Epithelial cell of esophagus (primary cell): ENCODE results near the gene GPATCH4.

Experiments used
- DNase-seq: peaks from one replicate; pipeline ENCODE4 v3.0.0; 2010; ENCODE audit warnings: low read depth
- H3K4me3 ChIP-seq: 2 replicates; pipeline ENCODE4 v1.5.1; 2011; ENCODE audit warnings: mild to moderate bottlenecking, low read length, control low read depth
- CTCF ChIP-seq: IDR thresholded peaks from 2 replicates; pipeline ENCODE4 v1.5.1; 2011; ENCODE audit warnings: low read depth, mild to moderate bottlenecking, low read length, control low read depth, inconsistent platforms; ENCODE audit not compliant: insufficient read depth; ENCODE audit errors: missing control alignments

GPATCH4 gene

GRCh38 chr1:156560585-156561163, 40.6 kb downstream of the GPATCH4 start:
- no peak for TF ChIP-seq CTCF
- no peak overlapping the region for H3K4me3 ChIP-seq
- DNase-seq, result no peak

- DNase-seq, result no peak
- TF ChIP-seq CTCF, result no peak
- no peak overlapping the region for H3K4me3 ChIP-seq
Measured at GRCh38 chr1:156559797-156560385, 41.4 kb downstream of the GPATCH4 start.

GRCh38 chr1:156559086-156559796, 42.0 kb downstream of the GPATCH4 start:
- no peak for TF ChIP-seq CTCF
- H3K4me3 ChIP-seq, result no peak overlapping the region
- DNase-seq, result no peak

- DNase-seq, result no peak
- no peak overlapping the region for H3K4me3 ChIP-seq
- TF ChIP-seq CTCF, result no peak
Measured at GRCh38 chr1:156556354-156556753, 44.9 kb downstream of the GPATCH4 start.

- DNase-seq, result no peak
- TF ChIP-seq CTCF, result no peak
Measured at GRCh38 chr1:156555715-156556114, 45.6 kb downstream of the GPATCH4 start.

GRCh38 chr1:156554971-156555370, 46.3 kb downstream of the GPATCH4 start:
- no peak for TF ChIP-seq CTCF
- H3K4me3 ChIP-seq, result no peak overlapping the region
- DNase-seq, result no peak

More at GRCh38 chr1:156555715-156556114, 45.6 kb downstream of the GPATCH4 start:
- H3K4me3 ChIP-seq, result no peak overlapping the region
